NCI-H526 (cell line): Measurements from ENCODE around the gene CEP20.

Source experiments
- DNase-seq, 2 experiments: peaks; one replicate each; lab custom pipeline; 2025; lab: John Stamatoyannopoulos, UW

Gene CEP20

GRCh38 chr16:15830832-15831451, 57.5 kb downstream of the CEP20 start:
- DNase-seq: no peak

- no peak for DNase-seq
These were observed 58.9 kb downstream of the CEP20 start for GRCh38 chr16:15829460-15829859.

- no peak for DNase-seq
These were observed 60.6 kb downstream of the CEP20 start for GRCh38 chr16:15827709-15828343.

GRCh38 chr16:15827299-15827698, 61.1 kb downstream of the CEP20 start:
- DNase-seq: no peak

GRCh38 chr16:15825750-15826305, 62.6 kb downstream of the CEP20 start:
- DNase-seq: no peak

GRCh38 chr16:15822957-15823356, 65.4 kb downstream of the CEP20 start:
- DNase-seq: no peak

GRCh38 chr16:15820837-15821236, 67.6 kb downstream of the CEP20 start:
- no peak for DNase-seq

GRCh38 chr16:15819046-15819445, 69.4 kb downstream of the CEP20 start:
- no peak for DNase-seq

GRCh38 chr16:15817446-15817845, 71.0 kb downstream of the CEP20 start:
- DNase-seq: no peak

GRCh38 chr16:15816228-15816627, 72.2 kb downstream of the CEP20 start:
- no peak for DNase-seq
